Midbrain (tissue), 1 donor: ENCODE measurements around the gene XDH.

Experiments
- DNase-seq: peaks from one replicate; lab custom pipeline; 2025; lab: John Stamatoyannopoulos, UW

The XDH gene

GRCh38 chr2:31365348-31365747 lies 49.2 kb downstream of the XDH start:
- DNase-seq, result no peak

GRCh38 chr2:31363956-31364750 lies 50.4 kb downstream of the XDH start:
- no peak for DNase-seq

GRCh38 chr2:31362581-31362980 lies 52.0 kb downstream of the XDH start:
- DNase-seq, result no peak

GRCh38 chr2:31359229-31359628 lies 55.3 kb downstream of the XDH start:
- DNase-seq, result no peak

- no peak for DNase-seq
Measured at GRCh38 chr2:31354837-31355236, 59.7 kb downstream of the XDH start.

- DNase-seq, result no peak
Measured at GRCh38 chr2:31353179-31353578, 61.4 kb downstream of the XDH start.

GRCh38 chr2:31349684-31350083 lies 64.9 kb downstream of the XDH start:
- no peak for DNase-seq

GRCh38 chr2:31349160-31349559 lies 65.4 kb downstream of the XDH start:
- no peak for DNase-seq

GRCh38 chr2:31348618-31349017 lies 65.9 kb downstream of the XDH start:
- no peak for DNase-seq

GRCh38 chr2:31347750-31348149 lies 66.8 kb downstream of the XDH start:
- DNase-seq, result no peak

GRCh38 chr2:31347319-31347718 lies 67.2 kb downstream of the XDH start:
- DNase-seq, result no peak

GRCh38 chr2:31344447-31344846 lies 70.1 kb downstream of the XDH start:
- DNase-seq, result no peak

- DNase-seq, result no peak
Measured at GRCh38 chr2:31341351-31341750, 73.2 kb downstream of the XDH start.

GRCh38 chr2:31339696-31340095 lies 74.8 kb downstream of the XDH start:
- no peak for DNase-seq

GRCh38 chr2:31337860-31338259 lies 76.7 kb downstream of the XDH start:
- no peak for DNase-seq

- DNase-seq, result no peak
Measured at GRCh38 chr2:31337197-31337596, 77.3 kb downstream of the XDH start.

- no peak for DNase-seq
Measured at GRCh38 chr2:31335921-31336585, 78.5 kb downstream of the XDH start.

GRCh38 chr2:31334311-31335026 lies 80.1 kb downstream of the XDH start:
- DNase-seq, result peak; percentile 6

- peak; percentile 84 for DNase-seq
Measured at GRCh38 chr2:31333527-31334183, 80.9 kb downstream of the XDH start.

- DNase-seq, result no peak
Measured at GRCh38 chr2:31333046-31333445, 81.5 kb downstream of the XDH start.

GRCh38 chr2:31332521-31332920 lies 82.0 kb downstream of the XDH start:
- DNase-seq, result no peak

GRCh38 chr2:31331156-31331555 lies 83.4 kb downstream of the XDH start:
- DNase-seq, result no peak
